ENCODE data around the gene GDF9. TPM values are rescaled to one million over a fixed set of nuclear protein-coding genes. Genes with fewer than 3 reads are reported as not detected.

GDF9 gene
- total and polyA plus RNA-seq, 5 experiments from 2014 or later: 0.30 to 1.7 (median 0.85) TPM; not detected in 1

DNA sequence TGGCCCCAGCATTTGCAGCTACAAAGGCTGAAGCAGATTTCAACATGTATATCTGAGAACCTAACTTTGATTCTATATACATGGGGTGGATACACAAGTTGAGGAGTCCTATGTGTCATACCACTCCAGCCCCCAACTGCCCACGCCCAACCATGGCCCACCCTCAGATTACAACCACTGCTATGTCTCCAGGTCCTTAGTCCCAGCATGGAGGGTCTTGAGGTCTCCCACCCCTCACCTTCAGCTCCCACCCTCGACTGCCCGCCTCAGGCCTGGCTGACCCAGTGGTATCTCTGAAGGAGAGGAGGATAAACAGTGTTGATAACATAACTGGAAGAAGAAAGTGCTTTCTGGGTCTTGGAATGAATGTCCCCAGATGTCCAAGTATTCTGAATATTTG, 44.9 kb downstream of the GDF9 start:
- ATAC-seq (no peak), DNase-seq (no peak)
- peaks cover 6 to 27% (median 17%) of the 10 kb centered on the region in 4 donors for H3K4me1 Mint-ChIP-seq
- no peak overlapping the region for H3K27ac Mint-ChIP-seq
- no peak overlapping the region for H3K4me3 Mint-ChIP-seq
- peaks cover 3 to 46% (median 26%) of the 10 kb centered on the region in 5 donors for H3K27me3 Mint-ChIP-seq
- POLR2A ChIA-PET: interaction anchor here (2.5 kb wide), 1 partner anchor 73 kb away, joined by 7 read pairs; the partner anchor contains the start of gene CCNI2
- no peaks in the 10 kb centered on the region for H3K36me3 Mint-ChIP-seq
- H3K9me3 Mint-ChIP-seq: no peaks in the 10 kb centered on the region

DNA sequence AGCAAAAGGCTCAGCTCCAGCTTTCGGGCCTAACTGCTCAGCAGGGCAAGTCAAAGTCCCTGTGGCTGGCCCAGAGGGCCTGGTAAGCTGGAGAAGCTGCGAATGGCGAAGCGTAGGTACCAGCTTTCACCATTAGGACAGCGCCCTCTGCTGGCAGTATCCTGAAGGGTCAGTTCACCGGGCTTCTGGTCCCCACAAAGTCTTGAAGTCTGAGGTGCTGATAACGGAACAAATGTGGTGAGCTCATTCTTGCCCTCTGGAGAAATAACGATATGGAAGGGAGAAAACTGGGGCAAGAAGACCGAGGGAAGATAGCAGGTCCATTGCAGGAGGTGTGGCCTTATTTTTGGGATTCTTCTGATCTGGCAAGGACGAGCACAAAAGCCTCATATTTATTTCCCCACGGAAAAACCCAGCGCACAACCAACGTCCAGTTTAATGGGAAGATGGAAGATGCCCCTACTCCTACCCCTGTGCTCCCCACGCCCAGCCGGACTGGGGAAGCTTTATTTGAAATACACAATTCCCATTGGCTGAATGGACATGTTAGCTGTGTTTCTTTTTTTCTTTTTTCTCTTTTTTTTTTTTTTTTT, 46.0 kb downstream of the GDF9 start:
- peak; percentile 85 to 92 for ATAC-seq
- Mint-ChIP-seq H3K9me3 (no peaks in the 10 kb centered on the region), H3K4me1 (peaks cover 6 to 27% (median 16%) of the 10 kb centered on the region in 4 donors), H3K27me3 (peaks cover 3 to 40% (median 27%) of the 10 kb centered on the region in 5 donors), H3K27ac (peak overlapping the region in 3 of 10 donors; percentile 36 to 75 (median 56)), H3K36me3 (no peaks in the 10 kb centered on the region), H3K4me3 (peak overlapping the region; percentile 37 to 88 (median 74))
- POLR2A ChIA-PET: interaction anchor here (0.9 to 2.5 kb wide), 4 partner anchors 9 to 433 kb away, joined by 3 to 7 read pairs (median 4); partner anchors contain the start of gene CCNI2
- peak; percentile 66 to 92 (median 82) for DNase-seq

DNA sequence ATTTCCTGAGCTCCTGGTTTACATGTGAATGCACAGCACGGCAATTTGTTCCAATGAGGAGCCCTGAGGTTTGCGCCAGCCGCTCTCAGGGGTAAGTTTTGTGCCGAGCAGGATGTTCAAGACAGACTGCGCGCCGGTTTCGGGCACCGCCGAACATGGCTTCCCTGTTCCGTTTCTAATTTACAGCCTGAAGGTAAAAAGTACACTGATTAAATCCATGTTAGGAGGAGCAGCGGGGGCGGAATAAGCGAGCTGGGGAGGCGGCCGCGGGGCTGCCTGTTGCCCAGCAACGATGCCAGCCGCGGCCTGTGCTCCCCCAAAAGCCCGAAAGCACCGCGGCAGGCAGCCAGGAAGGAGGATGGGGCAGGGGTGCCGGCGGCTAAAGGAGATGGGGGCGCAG, 46.8 kb downstream of the GDF9 start:
- Mint-ChIP-seq H3K36me3 (no peaks in the 10 kb centered on the region), H3K9me3 (no peaks in the 10 kb centered on the region), H3K27ac (peak overlapping the region in 6 of 10 donors; percentile 0 to 74 (median 37)), H3K4me3 (peak overlapping the region; percentile 74 to 88 (median 77)), H3K27me3 (peaks cover 3 to 33% (median 24%) of the 10 kb centered on the region in 5 donors), H3K4me1 (peaks cover 6 to 27% (median 15%) of the 10 kb centered on the region in 4 donors)
- ATAC-seq (peak; percentile 24 to 46), DNase-seq (peak in 1 of 10 donors; percentile 31)
- POLR2A ChIA-PET: interaction anchor here (0.9 to 2.5 kb wide), 4 partner anchors 10 to 432 kb away, joined by 3 to 7 read pairs (median 4); partner anchors contain the start of gene CCNI2

DNA sequence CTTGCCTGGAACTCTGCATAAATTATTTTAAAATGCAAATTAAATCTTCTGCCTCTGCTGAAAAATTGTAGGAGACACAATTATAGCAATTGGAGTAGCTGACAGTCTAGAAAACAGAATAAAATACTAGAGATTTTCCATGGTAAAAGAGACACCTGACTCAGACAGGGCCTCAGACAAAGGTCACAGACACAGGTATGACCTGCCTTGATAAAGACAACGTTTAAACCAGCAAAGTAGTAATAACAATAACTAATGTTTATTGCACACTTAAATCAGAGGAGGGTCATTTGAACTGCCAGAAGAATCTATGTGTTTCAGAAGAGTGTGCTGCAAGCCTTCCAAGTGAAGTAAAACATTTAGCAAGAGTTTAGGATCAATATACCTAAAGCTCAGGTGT, 49.3 kb downstream of the GDF9 start:
- peaks cover 13 to 33% (median 22%) of the 10 kb centered on the region in 5 donors for H3K27me3 Mint-ChIP-seq
- peaks cover 0 to 2% (median 0%) of the 10 kb centered on the region in 9 donors for H3K9me3 Mint-ChIP-seq
- DNase-seq: no peak
- POLR2A ChIA-PET: no interaction called here
- peaks cover 11 to 26% (median 24%) of the 10 kb centered on the region in 4 donors for H3K4me1 Mint-ChIP-seq
- H3K4me3 Mint-ChIP-seq: no peak overlapping the region
- no peaks in the 10 kb centered on the region for H3K36me3 Mint-ChIP-seq
- H3K27ac Mint-ChIP-seq: no peak overlapping the region
- ATAC-seq: no peak

DNA sequence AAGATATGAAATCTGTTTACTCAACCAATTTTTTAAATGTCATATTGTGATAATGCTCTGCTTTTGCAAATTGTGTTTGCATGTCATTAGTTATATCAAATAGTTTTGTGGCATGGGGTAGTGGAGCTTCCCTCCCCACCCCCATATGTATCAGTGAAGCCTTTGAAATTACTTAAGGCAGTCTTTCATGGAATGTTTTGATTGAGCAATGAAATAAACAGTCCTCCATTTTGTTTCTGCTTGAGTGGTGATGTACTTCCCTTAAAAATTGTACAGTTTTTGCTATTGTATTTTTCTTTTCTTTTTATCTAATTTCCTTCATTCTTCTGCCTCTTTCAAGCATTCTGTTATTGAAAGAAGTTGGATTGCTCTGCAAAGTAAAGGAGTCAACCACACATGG, 49.7 kb downstream of the GDF9 start:
- peaks cover 11 to 26% (median 24%) of the 10 kb centered on the region in 4 donors for H3K4me1 Mint-ChIP-seq
- H3K27me3 Mint-ChIP-seq: peaks cover 15 to 38% (median 22%) of the 10 kb centered on the region in 5 donors
- POLR2A ChIA-PET: no interaction called here
- H3K27ac Mint-ChIP-seq: no peak overlapping the region
- ATAC-seq: no peak
- DNase-seq: no peak
- peaks cover 0 to 2% (median 0%) of the 10 kb centered on the region in 9 donors for H3K9me3 Mint-ChIP-seq
- H3K4me3 Mint-ChIP-seq: no peak overlapping the region
- no peaks in the 10 kb centered on the region for H3K36me3 Mint-ChIP-seq

DNA sequence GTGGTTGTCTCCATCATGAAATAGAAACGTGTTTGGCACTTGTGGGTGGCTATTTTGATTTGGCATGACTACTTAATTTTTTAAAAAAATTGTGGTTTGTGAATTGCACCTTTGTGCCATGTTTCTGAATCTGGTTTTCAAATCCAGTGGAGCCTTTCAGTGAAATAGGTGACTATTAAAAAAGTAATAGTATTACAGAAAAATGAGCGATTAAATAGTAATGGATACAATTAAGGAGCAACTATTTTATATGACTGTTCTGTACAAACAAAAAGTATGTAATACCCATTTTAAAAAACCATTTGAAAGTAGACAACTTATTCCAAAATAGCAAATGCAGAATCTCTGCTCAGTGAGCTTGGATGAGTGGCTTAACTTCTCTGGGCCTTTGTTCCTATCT, 50.2 kb downstream of the GDF9 start:
- H3K27me3 Mint-ChIP-seq: peaks cover 20 to 42% (median 26%) of the 10 kb centered on the region in 5 donors

DNA sequence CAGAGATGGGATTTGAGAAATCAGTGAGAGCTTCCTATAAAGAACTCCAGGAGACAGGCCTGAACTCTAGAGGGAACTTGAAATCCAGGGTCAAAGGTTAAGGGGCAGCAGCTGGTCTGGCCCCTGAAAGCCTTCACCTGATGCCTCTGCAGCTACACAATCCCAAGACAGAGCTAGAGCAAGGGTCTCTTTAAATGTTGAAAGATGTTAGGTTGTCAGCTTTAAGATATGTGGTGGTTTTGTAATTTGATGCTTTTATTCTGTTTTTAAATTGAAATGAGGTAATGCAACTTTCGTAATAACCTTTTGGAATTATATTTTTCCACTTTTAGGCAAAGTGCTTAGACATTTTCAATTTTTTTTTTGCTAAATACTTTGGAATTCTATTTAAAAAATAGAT, 50.8 kb downstream of the GDF9 start:
- H3K27me3 Mint-ChIP-seq: peaks cover 26 to 46% (median 33%) of the 10 kb centered on the region in 5 donors
- POLR2A ChIA-PET: no interaction called here
- no peak overlapping the region for H3K27ac Mint-ChIP-seq
- peak overlapping the region in 9 of 10 donors; percentile 46 to 72 (median 51) for H3K4me3 Mint-ChIP-seq
- H3K9me3 Mint-ChIP-seq: peaks cover 0 to 2% (median 0%) of the 10 kb centered on the region in 9 donors
- ATAC-seq (no peak), DNase-seq (no peak)
- no peaks in the 10 kb centered on the region for H3K36me3 Mint-ChIP-seq
- peaks cover 11 to 26% (median 24%) of the 10 kb centered on the region in 4 donors for H3K4me1 Mint-ChIP-seq

More for the DNA sequence above, 50.2 kb downstream of the GDF9 start:
- POLR2A ChIA-PET: no interaction called here
- DNase-seq: no peak
- Mint-ChIP-seq H3K9me3 (peaks cover 0 to 2% (median 0%) of the 10 kb centered on the region in 9 donors), H3K27ac (no peak overlapping the region), H3K36me3 (no peaks in the 10 kb centered on the region), H3K4me3 (no peak overlapping the region), H3K4me1 (peaks cover 11 to 26% (median 24%) of the 10 kb centered on the region in 4 donors)
- ATAC-seq: no peak

DNA sequence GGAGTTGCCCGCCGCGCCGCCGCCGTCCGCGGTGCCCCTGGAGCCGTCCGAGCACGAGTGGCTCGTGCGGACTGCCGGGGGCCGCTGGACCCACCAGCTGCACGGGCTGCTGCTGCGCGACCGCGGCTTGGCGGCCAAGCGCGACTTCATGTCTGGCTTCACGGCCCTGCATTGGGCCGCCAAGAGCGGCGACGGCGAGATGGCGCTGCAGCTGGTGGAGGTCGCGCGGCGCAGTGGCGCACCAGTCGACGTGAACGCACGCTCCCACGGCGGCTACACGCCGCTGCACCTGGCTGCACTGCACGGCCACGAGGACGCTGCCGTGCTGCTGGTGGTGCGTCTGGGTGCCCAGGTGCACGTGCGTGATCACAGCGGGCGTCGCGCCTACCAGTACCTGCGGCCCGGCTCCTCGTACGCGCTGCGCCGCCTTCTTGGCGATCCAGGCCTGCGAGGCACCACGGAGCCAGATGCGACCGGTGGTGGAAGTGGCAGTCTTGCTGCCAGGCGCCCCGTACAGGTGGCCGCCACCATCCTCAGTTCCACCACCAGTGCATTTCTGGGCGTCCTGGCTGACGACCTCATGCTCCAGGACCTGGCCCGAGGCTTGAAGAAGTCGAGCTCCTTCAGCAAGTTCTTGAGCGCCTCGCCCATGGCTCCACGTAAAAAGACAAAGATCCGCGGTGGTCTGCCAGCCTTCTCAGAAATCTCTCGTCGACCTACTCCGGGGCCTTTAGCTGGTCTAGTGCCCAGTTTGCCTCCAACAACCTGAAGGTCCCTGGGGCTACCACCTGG, 51.6 kb downstream of the GDF9 start:
- ATAC-seq: no peak
- H3K27ac Mint-ChIP-seq: no peak overlapping the region
- peaks cover 9 to 20% (median 17%) of the 10 kb centered on the region in 4 donors for H3K4me1 Mint-ChIP-seq
- peaks cover 24 to 46% (median 39%) of the 10 kb centered on the region in 5 donors for H3K27me3 Mint-ChIP-seq
- H3K9me3 Mint-ChIP-seq: peaks cover 0 to 2% (median 0%) of the 10 kb centered on the region in 9 donors
- no peaks in the 10 kb centered on the region for H3K36me3 Mint-ChIP-seq
- peak overlapping the region in 9 of 10 donors; percentile 46 to 72 (median 51) for H3K4me3 Mint-ChIP-seq
- no peak for DNase-seq
- POLR2A ChIA-PET: interaction anchor here (1.5 to 2.0 kb wide), 2 partner anchors 14 to 77 kb away, joined by 3 to 4 read pairs; partner anchors contain the start of gene KIF3A

DNA sequence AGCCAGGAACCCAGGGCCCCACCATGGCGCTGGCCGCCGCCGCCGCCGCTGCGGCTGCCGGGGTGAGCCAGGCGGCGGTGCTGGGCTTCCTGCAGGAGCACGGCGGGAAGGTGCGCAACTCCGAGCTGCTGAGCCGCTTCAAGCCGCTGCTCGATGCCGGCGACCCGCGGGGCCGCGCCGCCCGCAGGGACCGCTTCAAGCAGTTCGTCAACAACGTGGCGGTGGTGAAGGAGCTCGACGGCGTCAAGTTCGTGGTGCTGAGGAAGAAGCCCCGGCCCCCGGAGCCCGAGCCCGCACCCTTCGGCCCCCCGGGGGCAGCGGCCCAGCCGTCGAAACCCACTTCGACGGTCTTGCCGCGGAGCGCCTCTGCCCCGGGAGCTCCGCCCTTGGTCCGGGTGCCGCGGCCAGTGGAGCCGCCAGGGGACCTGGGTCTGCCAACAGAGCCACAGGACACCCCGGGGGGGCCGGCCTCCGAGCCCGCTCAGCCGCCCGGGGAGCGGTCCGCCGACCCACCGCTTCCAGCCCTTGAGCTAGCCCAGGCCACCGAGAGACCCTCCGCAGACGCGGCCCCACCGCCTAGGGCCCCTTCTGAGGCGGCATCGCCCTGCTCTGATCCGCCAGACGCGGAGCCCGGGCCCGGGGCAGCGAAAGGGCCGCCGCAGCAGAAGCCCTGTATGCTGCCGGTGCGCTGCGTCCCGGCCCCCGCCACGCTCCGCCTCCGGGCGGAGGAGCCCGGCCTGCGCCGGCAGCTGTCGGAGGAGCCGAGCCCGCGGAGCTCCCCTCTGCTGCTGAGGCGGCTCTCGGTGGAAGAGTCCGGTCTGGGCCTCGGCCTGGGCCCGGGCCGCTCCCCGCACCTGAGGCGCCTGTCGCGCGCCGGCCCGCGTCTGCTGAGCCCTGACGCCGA, 52.4 kb downstream of the GDF9 start:
- peak overlapping the region in 4 of 10 donors; percentile 34 to 73 (median 52) for H3K4me3 Mint-ChIP-seq
- peak; percentile 76 to 80 for ATAC-seq
- no peak overlapping the region for H3K27ac Mint-ChIP-seq
- DNase-seq: peak in 7 of 10 donors; percentile 18 to 41 (median 34)
- no peaks in the 10 kb centered on the region for H3K36me3 Mint-ChIP-seq
- peaks cover 31 to 46% (median 44%) of the 10 kb centered on the region in 5 donors for H3K27me3 Mint-ChIP-seq
- H3K4me1 Mint-ChIP-seq: peaks cover 5 to 12% (median 10%) of the 10 kb centered on the region in 4 donors
- H3K9me3 Mint-ChIP-seq: peaks cover 0 to 2% (median 0%) of the 10 kb centered on the region in 9 donors
- POLR2A ChIA-PET: interaction anchor here (0.6 to 2.0 kb wide), 4 partner anchors 15 to 428 kb away, joined by 3 to 4 read pairs (median 4); partner anchors contain the start of genes CCNI2 and KIF3A

DNA sequence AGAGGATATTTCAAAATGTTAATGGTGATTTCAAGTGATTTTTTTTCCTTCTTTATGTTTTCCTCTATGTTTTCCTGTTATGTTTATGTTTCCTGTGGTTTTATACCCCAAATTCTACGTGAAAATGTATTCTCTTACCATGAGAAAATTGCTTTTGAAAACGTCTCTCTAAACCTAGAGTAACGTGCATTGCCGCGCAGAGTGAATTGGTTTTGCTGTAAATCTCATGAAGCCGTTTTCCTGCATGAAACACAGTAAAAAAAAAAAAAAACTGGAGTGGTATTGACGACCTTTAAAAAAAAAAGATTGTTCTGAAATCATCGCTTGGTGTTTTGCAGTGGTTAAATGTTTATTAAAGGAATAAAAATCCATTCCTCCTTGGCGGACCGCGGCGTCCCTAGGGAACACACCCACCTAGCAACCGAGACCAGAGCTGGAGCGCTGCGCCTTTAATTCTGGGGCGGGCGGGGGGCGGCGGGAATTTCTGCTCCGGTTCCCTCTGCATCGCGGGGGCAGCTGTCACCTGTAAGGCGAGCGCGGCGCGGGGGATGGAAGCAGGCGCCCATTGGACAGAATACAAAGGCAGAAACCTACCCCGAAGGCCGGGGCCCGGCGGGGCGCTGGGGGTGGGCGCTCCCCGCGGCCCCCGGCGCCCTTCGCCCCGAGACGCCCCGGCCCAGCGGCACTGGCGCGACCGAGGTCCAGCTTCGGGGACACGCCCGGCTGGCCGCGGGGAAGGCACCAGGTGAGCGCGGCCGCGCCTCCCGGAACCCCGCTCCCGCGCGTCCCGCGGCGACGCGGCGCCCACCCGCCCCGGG, 53.3 kb downstream of the GDF9 start, which contains the start of gene SOWAHA:
TSS of gene SOWAHA (plus strand) at position 522 of the 818 bp plus-strand sequence. CDS start 320 bp downstream, outside the sequence.
- POLR2A ChIA-PET: interaction anchor here (0.5 to 2.0 kb wide), 4 partner anchors 16 to 256 kb away, joined by 3 to 4 read pairs (median 3); partner anchors contain the start of genes CCNI2, KIF3A and RAD50
- Mint-ChIP-seq H3K27ac (peak within 1 kb of the TSS in 3 of 10 donors; percentile 22 to 83 (median 43)), H3K9me3 (peaks cover 0 to 2% (median 0%) of the 10 kb centered on the region in 9 donors), H3K4me1 (peaks cover 5 to 12% (median 10%) of the 10 kb centered on the region in 4 donors), H3K27me3 (peaks cover 33 to 52% (median 47%) of the 10 kb centered on the region in 5 donors), H3K4me3 (peak within 1 kb of the TSS; percentile 73 to 89 (median 82)), H3K36me3 (no peaks in the 10 kb centered on the region)
- peak; percentile 37 to 43 for ATAC-seq
- peak in 1 of 10 donors; percentile 18 for DNase-seq

All from naive thymus-derived CD8-positive, alpha-beta T cell (primary cell).